ELF-1 (cell line): ENCODE measurements around the gene MAPT.
"Not testable (repeated sequence)": the region's sequence is repeated elsewhere in the genome, so short reads cannot be mapped to it uniquely, and the experiment has no call there.

Experiments used
- DNase-seq: peaks from one replicate; pipeline ENCODE4 v3.0.0-alpha.2; 2016; ENCODE audit warnings: low read depth, low spot score

Gene MAPT

DNA sequence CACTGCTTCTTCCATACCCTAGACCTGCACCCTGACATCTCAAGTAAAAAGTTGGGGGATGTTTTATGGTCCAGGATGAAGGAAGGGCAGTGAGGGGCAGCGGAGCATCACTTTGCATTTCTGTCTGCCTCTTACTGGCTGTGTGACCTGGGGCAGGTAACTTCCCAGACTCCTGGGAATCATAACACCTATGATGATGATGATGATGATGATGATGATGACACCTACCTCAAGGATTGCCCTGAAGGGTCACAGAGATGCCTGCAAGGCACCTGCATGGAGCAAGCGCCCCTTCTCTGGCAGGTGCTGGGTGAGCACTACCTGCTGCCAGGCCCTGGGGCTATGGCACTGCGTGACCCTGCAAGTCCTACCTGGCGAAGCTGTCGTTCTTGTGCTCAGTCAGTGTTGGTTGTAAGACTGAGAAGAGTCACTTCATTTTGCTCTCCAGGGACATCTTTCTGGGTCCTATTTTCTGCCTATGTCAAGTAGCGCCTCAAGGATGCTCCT, 58.5 kb downstream of the MAPT start:
- DNase-seq = no peak

DNA sequence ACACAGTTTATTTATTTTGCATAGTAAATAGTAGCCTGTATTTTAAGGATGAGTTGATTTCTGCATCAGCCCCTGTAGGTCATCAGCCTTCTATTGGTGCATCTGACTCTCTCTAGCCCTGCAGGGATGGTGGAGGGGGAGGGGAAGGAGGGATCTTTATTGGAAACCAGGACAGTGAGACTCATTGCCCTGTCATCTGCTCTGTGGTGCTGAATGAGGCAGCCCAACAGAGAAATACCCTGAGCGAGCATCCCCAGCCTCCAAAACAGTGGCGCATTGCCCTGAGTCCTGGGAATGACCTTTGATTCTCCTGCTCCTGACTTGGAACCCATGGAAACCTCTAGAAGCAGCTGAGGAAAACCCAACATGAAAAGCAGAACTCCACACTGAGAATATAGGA, 59.2 kb downstream of the MAPT start:
- peak; percentile 38 for DNase-seq

GRCh38 chr17:45954914-45955313, 60.6 kb downstream of the MAPT start:
- no peak for DNase-seq

- DNase-seq = no peak
Observed at GRCh38 chr17:45955326-45955725, 61.0 kb downstream of the MAPT start.

DNA sequence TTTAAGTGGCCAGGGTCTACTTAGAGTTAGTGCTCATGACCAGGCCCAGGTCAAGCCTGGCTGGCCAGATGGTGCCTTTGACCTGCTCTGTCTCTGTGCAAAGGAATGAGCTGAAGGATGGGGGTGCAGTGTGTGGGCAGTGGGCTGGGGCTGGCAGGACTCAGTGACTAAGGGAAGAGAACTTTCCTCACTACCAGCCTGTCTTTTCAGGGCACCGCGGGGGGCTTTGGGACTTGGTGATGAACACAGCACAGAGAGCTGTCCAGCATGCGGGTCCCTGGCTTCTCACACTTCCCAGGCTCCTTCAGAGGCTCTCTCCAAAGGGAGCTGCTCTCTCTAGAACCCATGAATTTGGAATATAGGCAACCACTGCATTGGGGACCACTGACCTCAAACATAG, 61.7 kb downstream of the MAPT start:
- DNase-seq = no peak

GRCh38 chr17:45956746-45957145, 62.4 kb downstream of the MAPT start:
- not testable (repeated sequence) for DNase-seq

GRCh38 chr17:45958307-45958706, 64.0 kb downstream of the MAPT start:
- DNase-seq = no peak

DNA sequence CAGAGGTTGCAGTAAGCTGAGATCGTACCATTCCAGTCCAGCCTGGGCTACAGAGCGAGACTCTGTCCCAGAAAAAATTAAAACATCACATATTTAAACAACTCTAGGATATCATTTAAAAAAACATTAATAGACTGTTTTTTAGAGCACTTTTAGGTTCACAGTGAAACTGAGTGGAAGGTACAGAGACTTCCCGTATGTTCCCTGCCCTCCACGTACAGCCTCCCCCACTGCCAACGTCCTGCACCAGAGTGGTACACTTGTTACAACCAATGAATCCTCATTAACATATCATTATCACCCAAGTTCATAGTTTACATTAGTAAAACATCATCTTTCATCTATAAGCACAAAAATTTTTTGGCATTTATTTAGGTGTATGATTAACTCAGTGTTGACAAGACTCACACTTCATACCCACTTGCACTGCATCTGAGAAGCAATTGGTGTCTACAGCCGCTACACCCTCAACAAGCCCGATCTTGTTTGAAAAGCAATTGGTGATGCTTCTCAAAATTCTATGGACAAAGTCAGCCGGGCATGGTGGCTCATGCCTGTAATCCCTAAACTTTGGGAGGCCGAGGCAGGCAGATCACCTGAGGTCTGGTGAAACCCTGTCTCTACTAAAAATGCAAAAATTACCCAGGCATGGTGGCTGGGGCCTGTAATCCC, 64.8 kb downstream of the MAPT start:
- DNase-seq = no peak

GRCh38 chr17:45960311-45960710, 66.0 kb downstream of the MAPT start:
- DNase-seq = no peak

DNA sequence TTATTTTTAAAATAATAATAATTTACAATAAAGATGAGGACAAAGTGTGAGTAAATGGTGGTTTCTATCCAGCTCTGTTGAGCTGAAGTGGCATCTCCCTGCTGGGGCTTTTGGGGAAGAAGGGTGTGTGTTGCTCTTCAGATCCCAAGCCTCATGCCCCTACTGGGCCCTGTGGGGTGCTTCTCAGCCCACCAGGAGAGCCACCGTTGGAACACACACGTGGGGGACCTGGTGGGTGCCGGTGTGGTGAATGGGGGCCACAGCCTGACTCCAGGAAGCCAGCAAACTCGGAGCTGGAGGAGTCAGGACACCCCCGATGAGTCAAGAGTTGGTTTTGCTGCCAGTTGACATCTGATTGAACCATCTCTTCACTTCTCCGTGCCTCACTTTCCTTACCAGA, 66.9 kb downstream of the MAPT start:
- no peak for DNase-seq

- no peak for DNase-seq
Observed at GRCh38 chr17:45962221-45962972, 68.0 kb downstream of the MAPT start.

GRCh38 chr17:45963283-45963682, 68.9 kb downstream of the MAPT start:
- DNase-seq = no peak

GRCh38 chr17:45963889-45964288, 69.5 kb downstream of the MAPT start:
- DNase-seq = no peak

GRCh38 chr17:45964634-45965033, 70.3 kb downstream of the MAPT start:
- no peak for DNase-seq

GRCh38 chr17:45965812-45966211, 71.5 kb downstream of the MAPT start:
- DNase-seq = no peak

DNA sequence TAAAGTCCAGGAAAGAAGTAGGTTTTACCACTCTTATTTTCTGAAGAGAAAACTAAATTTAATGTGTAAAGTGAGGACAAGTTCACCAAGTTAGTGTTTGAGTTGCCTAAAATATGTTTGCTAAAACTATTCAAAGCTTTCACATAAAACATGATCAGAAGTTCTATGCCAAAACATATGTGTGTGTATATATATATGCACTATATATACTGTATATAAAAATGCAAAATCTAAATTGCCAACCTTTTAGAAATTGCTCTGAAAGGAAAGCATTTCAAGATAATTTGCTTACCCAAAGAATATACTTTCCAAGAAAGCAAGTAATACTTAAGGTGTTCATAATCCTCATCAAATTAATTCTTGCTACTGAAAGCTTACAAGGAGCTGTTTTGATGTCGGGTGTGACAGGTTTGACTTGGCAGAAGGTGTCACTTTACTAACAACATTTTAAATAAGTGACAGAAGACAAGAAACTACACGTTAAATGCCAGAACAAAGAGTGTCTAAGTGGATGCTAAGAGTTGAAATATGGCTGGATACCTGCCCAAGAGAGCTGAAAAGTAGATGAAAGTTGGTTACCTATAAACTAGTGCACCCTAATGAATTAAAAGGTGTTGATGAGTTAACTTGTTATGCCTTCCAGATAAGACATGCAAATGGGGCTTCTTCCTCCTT, 72.4 kb downstream of the MAPT start:
- no peak for DNase-seq

GRCh38 chr17:45967378-45967777, 73.0 kb downstream of the MAPT start:
- DNase-seq = no peak

- no peak for DNase-seq
Observed at GRCh38 chr17:45968732-45969131, 74.4 kb downstream of the MAPT start.

DNA sequence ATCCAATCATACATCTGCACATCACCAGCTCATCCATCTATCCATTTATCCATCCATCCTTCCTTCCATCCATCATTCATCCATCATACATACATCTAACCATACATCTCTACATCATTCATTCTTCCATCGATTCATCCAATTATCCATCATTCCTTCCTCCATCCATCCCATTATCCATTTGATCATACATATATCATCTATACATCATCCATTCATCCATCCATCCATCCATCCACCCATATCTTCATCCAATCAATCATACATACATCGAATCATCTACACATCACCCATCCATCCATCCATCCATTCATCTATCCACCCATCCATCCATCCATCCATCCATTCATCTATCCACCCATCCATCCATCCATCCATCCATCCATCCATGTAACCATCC, 75.4 kb downstream of the MAPT start:
- no peak for DNase-seq

GRCh38 chr17:45970659-45971058, 76.3 kb downstream of the MAPT start:
- no peak for DNase-seq

GRCh38 chr17:45971698-45972141, 77.4 kb downstream of the MAPT start:
- no peak for DNase-seq

DNA sequence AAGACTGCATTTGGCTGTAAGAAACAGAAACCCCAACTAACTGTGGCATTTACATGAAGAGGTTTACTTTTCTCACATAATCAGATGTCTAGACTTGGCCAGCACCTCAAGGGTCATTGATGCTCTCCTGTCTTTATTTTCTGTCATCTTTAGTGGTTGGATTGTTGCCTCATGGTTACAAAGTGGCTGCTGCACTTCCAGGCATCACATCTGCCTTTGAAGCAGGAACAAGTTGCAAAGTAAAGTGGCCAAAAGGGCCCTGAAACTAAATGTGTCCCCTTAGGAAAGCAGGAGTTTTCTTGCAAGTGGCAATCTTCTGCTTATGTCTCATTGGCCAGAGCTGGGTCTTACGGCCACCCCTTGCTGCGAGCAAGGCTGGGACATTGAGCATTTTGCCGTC, 78.2 kb downstream of the MAPT start:
- no peak for DNase-seq
